HEK293T (cell line): ENCODE measurements around the gene DYNC2I2.

ENCODE experiments used
- CTCF ChIA-PET: fragments of 350-600 bp; formaldehyde crosslinking; extraction: SDS; loops from one replicate; lab custom pipeline; 2021; ENCODE audit warnings: antibody characterized with exemption, inconsistent platforms; lab: Yijun Ruan, JAX
- POLR2A ChIA-PET: fragments of 350-600 bp; formaldehyde crosslinking; extraction: SDS; loops from one replicate; lab custom pipeline; 2020; ENCODE audit warnings: antibody characterized with exemption, inconsistent platforms; lab: Yijun Ruan, JAX
- DNase-seq: peaks from one replicate; pipeline ENCODE4 v3.0.0; 2012; ENCODE audit warnings: mixed read lengths; ENCODE audit errors: extremely low spot score
- ARNT ChIP-seq: fragments of 450-650 bp; IDR thresholded peaks from 2 replicates; pipeline ENCODE4 v1.6.1; 2017; ENCODE audit warnings: mild to moderate bottlenecking
- BHLHE40 ChIP-seq: fragments of 450-650 bp; IDR thresholded peaks from 2 replicates; pipeline ENCODE4 v1.6.1; 2016; ENCODE audit warnings: mild to moderate bottlenecking, moderate library complexity, borderline replicate concordance
- CTBP1 ChIP-seq: fragments of 450-650 bp; IDR thresholded peaks from 2 replicates; pipeline ENCODE4 v1.6.1; 2016; ENCODE audit warnings: borderline replicate concordance
- ELF4 ChIP-seq: fragments of 450-650 bp; IDR thresholded peaks from 2 replicates; pipeline ENCODE4 v1.6.1; 2017; ENCODE audit warnings: antibody characterized with exemption
- FOXA1 ChIP-seq: fragments of 450-650 bp; IDR thresholded peaks from 2 replicates; pipeline ENCODE4 v1.6.1; 2016; ENCODE audit warnings: mild to moderate bottlenecking
- FOXK2 ChIP-seq: fragments of 450-650 bp; IDR thresholded peaks from 2 replicates; pipeline ENCODE4 v1.6.1; 2016; ENCODE audit warnings: mild to moderate bottlenecking
- FOXM1 ChIP-seq: fragments of 450-650 bp; IDR thresholded peaks from 2 replicates; pipeline ENCODE4 v1.6.1; 2017; ENCODE audit warnings: mild to moderate bottlenecking, borderline replicate concordance
- HDGF ChIP-seq: fragments of 450-650 bp; IDR thresholded peaks from 2 replicates; pipeline ENCODE4 v1.6.1; 2017; ENCODE audit warnings: antibody characterized with exemption, borderline replicate concordance
- L3MBTL2 ChIP-seq: fragments of 450-650 bp; conservative IDR thresholded peaks from 2 replicates; pipeline ENCODE4 v1.6.1; 2016; ENCODE audit warnings: mild to moderate bottlenecking
- LEF1 ChIP-seq: fragments of 450-650 bp; IDR thresholded peaks from 2 replicates; pipeline ENCODE4 v1.6.1; 2017; ENCODE audit warnings: mild to moderate bottlenecking, borderline replicate concordance
- NFRKB ChIP-seq: fragments of 450-650 bp; IDR thresholded peaks from 2 replicates; pipeline ENCODE4 v1.6.1; 2016; ENCODE audit warnings: mild to moderate bottlenecking, moderate library complexity
- SP1 ChIP-seq: fragments of 450-650 bp; IDR thresholded peaks from 2 replicates; pipeline ENCODE4 v1.6.1; 2017
- SUZ12 ChIP-seq: fragments of 450-650 bp; IDR thresholded peaks from 2 replicates; pipeline ENCODE4 v1.6.1; 2016; ENCODE audit warnings: mild to moderate bottlenecking
- TARDBP ChIP-seq: fragments of 450-650 bp; IDR thresholded peaks from 2 replicates; pipeline ENCODE4 v1.6.1; 2016
- ZNF384 ChIP-seq: fragments of 450-650 bp; IDR thresholded peaks from 2 replicates; pipeline ENCODE4 v1.6.1; 2016
- TF ChIP-seq, protein P1 (sequence below): fragments of 450-650 bp; IDR thresholded peaks from 2 replicates; pipeline ENCODE4 v1.6.1; 2016

The DYNC2I2 gene

DNA sequence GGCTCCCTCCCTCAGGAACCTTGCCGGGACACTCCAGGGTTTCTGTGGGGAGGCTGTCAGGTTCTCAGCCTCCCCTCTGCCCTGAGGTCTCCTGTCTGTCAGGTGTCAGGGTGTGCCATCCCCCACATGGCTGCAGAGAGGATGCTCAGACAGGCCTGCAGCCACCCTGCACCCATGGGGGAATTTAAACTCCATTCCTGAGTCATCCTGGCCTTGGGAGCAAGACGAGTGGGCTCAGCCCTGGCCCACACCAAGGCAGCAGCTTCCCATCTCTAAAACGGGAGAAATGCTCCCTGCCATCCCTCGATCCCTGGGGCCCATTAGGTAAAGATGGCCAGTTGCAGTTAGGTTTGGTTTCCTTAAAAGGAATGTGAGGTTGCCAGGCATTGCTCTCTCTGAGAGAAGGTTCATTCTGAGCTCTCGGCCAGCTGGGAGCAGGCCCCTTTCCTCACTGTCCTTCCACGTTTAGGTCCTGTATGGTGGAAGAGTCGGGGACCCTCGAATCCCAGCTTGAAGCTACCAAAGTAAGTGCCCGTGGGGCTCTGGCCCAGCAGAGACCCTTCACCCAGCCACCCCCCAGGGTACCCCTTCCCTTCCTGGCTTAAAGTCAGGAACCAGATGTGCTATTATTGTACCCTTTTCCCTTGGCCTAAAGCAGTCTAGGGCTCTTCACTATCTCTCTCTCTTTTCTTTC lies 26.6 kb downstream of the DYNC2I2 start:
- CTCF ChIA-PET, result no interaction called here
- TF ChIP-seq SP1, result no peak
- TF ChIP-seq FOXA1, result no peak
- no peak for TF ChIP-seq SUZ12
- no peak for TF ChIP-seq TARDBP
- no peak for TF ChIP-seq FOXK2
- TF ChIP-seq LEF1, result no peak
- TF ChIP-seq FOXM1, result no peak
- TF ChIP-seq HDGF, result no peak
- TF ChIP-seq ZNF384, result no peak
- TF ChIP-seq, protein P1, sequence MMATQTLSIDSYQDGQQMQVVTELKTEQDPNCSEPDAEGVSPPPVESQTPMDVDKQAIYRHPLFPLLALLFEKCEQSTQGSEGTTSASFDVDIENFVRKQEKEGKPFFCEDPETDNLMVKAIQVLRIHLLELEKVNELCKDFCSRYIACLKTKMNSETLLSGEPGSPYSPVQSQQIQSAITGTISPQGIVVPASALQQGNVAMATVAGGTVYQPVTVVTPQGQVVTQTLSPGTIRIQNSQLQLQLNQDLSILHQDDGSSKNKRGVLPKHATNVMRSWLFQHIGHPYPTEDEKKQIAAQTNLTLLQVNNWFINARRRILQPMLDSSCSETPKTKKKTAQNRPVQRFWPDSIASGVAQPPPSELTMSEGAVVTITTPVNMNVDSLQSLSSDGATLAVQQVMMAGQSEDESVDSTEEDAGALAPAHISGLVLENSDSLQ, result no peak
- TF ChIP-seq NFRKB, result no peak
- TF ChIP-seq CTBP1, result no peak
- TF ChIP-seq ELF4, result no peak
- no peak for TF ChIP-seq L3MBTL2
- no peak for TF ChIP-seq BHLHE40
- TF ChIP-seq ARNT, result no peak
- POLR2A ChIA-PET, result no interaction called here
- no peak for DNase-seq

DNA sequence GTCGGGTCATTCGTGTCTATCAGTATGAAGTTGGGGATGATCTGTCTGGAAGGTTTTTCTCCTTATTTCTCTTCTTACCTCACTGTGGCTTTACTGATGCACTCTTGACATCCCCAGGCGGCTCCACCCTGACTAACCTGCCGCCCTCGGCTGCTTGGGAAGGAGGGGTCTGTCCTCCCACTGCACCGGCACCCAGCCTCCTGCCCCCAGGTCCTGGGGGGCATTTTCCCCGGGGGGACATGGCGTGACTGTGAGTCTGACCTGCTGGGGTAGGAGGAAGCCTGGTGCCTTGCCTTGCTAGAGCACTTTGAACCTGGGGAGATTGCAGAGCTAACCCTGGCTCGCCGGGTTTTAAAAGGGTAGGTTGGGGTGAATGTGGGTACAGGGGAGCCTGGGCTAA lies 27.5 kb downstream of the DYNC2I2 start:
- CTCF ChIA-PET, result no interaction called here
- DNase-seq, result no peak
- TF ChIP-seq CTBP1 (no peak), HDGF (no peak), SUZ12 (no peak), BHLHE40 (no peak), SP1 (no peak), TARDBP (no peak), ELF4 (no peak), FOXK2 (no peak)
- POLR2A ChIA-PET, result no interaction called here

DNA sequence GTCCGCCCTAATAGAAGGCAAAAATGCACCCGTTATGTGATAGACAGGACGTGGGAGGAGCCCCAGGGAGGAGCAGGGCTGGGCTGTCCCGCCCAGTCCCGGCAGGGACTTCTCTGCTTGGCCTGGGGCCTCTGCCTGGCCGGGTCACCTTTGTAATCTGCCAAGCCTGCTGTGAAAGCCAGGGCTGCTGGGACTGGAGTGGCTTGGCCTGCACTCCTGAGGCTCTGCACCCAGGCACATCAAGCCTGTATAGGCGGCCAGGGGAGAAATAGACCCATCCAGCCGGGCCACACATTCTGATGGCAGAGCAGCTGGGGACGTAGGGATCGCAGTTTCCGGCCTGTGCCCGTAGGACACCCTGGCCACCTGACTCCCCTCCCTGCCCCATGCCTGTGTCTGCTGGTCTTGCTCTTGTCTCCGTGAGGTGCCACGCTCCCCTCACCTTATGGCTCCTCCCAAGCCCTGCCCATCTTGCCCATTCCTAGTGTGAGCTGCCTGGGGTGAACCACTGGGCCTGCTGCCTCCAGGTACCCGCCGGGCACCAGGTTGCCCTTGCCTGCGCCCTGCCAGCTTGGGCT lies 28.1 kb downstream of the DYNC2I2 start:
- ChIA-PET CTCF (no interaction called here), POLR2A (no interaction called here)
- DNase-seq, result no peak
- TF ChIP-seq FOXM1 (no peak), SP1 (no peak), SUZ12 (no peak), BHLHE40 (no peak), CTBP1 (no peak), LEF1 (no peak), L3MBTL2 (no peak), FOXA1 (no peak)

DNA sequence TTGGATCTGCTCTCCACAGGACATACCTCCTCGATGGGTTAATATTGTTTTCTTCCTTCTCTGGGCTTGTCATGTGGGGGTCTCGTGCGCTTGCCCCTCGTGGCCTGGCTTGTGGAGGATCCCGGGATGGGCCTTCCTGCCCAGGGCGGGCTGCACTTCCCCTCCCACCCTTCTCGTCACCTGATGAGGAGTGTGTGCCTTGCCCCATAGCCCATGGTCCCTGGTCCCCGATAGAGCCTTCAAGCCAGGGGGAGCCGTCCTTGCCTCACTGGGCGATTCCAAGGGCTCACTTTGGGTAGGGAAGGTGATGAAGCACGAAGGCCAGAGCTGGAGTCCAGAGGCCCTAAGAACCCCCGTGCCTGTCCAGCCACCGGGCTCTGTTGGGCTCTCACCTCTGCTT lies 28.7 kb downstream of the DYNC2I2 start:
- DNase-seq, result no peak
- POLR2A ChIA-PET, result no interaction called here
- CTCF ChIA-PET, result no interaction called here
- TF ChIP-seq CTBP1, result no peak
- TF ChIP-seq FOXM1, result no peak
- no peak for TF ChIP-seq ZNF384
- no peak for TF ChIP-seq ELF4
- TF ChIP-seq SUZ12, result no peak
- no peak for TF ChIP-seq TARDBP

DNA sequence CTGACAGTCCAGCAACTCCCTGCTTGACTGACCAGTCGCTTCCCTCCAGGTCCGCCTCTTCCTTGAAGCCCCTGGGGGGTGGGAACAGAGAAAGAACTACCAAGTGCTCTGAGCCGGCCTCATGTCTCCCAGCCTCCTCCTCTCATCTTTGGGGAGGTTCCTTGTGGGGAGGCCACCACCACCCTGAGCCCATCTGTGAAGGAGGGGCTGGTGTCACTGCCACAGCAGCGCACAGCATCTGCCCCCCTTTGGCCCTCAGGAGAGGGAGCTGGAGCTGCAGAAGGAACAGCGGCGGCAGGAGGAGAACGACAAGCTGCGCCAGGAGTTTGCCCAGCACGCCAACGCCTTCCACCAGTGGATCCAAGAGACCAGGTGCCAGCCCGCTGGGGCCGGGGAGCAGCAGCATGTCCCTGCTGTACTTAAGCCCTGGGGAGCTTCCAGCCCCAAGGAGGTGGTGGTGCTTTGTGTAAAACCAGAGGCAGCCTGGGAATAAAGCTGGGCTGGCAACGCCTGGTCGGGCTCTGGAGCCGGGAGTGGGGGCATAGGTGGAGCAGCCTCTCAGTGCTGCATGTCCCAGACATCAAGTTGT lies 29.4 kb downstream of the DYNC2I2 start:
- ChIA-PET POLR2A (no interaction called here), CTCF (no interaction called here)
- TF ChIP-seq BHLHE40 (no peak), FOXM1 (no peak), FOXK2 (no peak), SP1 (no peak), LEF1 (no peak)
- DNase-seq, result no peak

DNA sequence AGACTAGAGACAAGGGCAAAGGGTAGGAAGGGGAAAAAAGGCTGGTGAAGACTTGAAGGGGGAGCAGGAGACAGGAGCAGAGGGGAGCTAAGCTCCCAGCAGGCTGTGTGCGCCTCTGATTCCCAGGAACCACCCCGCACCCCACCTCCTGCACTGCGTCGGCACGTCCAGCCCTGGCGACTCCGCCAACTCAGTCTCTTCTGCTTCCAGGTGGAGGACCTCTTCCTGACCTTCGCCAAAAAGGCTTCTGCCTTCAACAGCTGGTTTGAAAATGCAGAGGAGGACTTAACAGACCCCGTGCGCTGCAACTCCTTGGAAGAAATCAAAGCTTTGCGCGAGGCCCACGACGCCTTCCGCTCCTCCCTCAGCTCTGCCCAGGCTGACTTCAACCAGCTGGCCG lies 30.5 kb downstream of the DYNC2I2 start:
- CTCF ChIA-PET, result no interaction called here
- no peak for DNase-seq
- POLR2A ChIA-PET, result no interaction called here
- TF ChIP-seq SP1, result no peak
- no peak for TF ChIP-seq ZNF384
- no peak for TF ChIP-seq FOXA1
- TF ChIP-seq LEF1, result no peak

DNA sequence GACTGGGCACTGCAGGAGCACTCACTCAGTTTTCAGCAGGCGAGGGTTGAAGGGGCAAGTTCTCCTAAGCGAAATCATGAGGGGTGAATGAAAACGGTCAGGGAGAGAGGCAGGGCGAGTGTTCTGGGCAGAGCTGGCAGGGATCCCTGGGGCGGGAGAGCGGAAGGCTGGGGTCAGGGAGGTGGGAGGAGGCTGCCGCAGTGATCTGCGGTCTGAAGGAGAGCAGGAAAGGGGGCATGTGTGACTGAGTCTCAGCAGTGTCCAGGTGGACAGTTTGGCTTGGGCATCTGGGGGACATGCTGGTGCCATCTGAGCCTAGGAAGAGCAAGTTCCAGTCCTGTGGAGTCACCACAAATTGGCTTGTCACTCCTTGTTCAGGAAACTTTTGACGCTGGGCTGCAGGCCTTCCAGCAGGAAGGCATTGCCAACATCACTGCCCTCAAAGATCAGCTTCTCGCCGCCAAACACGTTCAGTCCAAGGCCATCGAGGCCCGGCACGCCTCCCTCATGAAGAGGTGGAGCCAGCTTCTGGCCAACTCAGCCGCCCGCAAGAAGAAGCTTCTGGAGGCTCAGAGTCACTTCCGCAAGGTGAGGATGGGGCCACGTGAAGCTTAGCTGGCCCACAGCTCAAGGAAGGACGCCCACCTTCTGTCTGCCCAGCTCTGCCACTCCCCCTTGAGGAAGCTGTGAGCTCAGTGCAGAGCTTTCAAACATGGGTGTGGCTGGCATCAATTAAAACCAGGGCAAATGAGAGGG lies 31.1 kb downstream of the DYNC2I2 start:
- POLR2A ChIA-PET, result interaction anchor here (0.8 to 1.5 kb wide), 2 partner anchors 64 to 120 kb away, joined by 3 read pairs; no protein-coding TSS in a partner anchor
- no peak for DNase-seq
- CTCF ChIA-PET, result no interaction called here

More for the DNA sequence above, 31.1 kb downstream of the DYNC2I2 start:
- TF ChIP-seq L3MBTL2 (no peak), LEF1 (no peak), FOXA1 (no peak), HDGF (no peak), FOXK2 (no peak), ARNT (no peak), CTBP1 (no peak)
- TF ChIP-seq, protein P1, result no peak
